ENCODE data around the gene FAM43B.

FAM43B gene

DNA sequence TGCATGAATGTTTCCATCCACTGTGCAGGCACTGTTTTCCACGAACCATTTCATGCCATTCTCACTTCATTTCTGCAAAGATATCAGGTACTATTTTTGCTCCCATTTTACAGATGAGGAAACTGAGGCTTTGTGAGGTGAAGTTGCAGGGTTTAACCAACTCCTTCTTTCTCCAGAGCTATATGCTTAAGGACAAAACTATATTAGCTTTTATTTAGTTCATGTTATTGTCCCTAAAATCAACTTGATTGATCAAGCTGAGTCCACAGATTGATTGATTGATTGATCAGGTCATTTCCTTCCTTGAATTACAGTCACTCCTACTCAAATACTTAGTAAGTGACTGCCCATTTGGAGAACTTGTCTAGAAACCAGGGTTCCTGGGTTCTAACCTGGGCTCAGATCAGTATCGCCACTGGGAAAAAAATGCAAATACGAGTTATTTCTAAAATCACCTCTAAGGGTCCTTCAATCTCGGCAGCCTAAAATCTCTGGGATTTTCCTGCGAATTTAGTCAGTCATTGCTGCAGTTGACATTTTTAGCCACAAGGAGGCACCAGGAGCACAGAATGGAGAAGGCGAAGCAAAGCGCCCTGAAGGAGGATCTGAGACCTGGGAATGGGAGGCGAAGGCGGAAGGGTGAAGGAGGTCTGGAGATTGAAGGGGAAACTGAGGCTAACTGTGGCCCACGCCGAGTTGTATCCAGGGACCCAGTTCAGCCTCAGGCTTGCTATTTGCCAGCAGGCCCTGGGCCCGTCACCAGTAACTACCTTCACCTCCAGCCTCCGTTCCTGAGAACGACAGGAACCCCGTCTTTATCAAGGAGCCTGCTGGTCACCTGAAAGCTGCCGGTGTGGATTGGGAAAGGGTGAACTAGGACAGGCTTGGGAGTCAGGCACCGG lies 30.2 kb upstream of the FAM43B start:
- TF ChIP-seq, protein P1, sequence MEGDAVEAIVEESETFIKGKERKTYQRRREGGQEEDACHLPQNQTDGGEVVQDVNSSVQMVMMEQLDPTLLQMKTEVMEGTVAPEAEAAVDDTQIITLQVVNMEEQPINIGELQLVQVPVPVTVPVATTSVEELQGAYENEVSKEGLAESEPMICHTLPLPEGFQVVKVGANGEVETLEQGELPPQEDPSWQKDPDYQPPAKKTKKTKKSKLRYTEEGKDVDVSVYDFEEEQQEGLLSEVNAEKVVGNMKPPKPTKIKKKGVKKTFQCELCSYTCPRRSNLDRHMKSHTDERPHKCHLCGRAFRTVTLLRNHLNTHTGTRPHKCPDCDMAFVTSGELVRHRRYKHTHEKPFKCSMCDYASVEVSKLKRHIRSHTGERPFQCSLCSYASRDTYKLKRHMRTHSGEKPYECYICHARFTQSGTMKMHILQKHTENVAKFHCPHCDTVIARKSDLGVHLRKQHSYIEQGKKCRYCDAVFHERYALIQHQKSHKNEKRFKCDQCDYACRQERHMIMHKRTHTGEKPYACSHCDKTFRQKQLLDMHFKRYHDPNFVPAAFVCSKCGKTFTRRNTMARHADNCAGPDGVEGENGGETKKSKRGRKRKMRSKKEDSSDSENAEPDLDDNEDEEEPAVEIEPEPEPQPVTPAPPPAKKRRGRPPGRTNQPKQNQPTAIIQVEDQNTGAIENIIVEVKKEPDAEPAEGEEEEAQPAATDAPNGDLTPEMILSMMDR (IDR thresholded peaks at IDR 0.05; ENCODE audit: low read length, missing control alignments) = peak; percentile 93
- DNase-seq (ENCODE audit: low read depth) = peak; percentile 85
- H3K4me3 ChIP-seq (replicated peaks; ENCODE audit: low read depth, low read length) = peak overlapping the region; percentile 17

DNA sequence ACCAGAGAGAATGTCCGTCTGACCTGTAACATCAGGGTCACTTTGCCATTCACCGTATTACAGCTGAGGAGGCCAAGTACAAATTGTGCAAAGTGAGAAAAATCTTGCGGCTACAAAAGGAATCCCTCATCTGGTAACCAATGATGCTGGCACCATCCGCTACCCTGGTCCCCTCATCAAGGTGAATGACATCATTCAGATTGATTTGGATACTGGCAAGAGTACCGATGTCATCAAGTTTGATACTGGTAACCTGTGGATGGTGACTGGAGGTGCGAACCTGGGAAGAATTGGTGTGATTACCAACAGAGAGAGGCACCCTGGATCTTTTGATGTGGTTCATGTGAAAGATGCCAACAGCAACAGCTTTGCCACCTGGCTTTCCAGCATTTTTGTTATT lies 26.1 kb upstream of the FAM43B start:
- no peak overlapping the region for H3K4me3 ChIP-seq (replicated peaks; ENCODE audit: low read depth, low read length)
- TF ChIP-seq, protein P1 (IDR thresholded peaks at IDR 0.05; ENCODE audit: low read length, missing control alignments) = no peak
- DNase-seq (ENCODE audit: low read depth) = no peak

DNA sequence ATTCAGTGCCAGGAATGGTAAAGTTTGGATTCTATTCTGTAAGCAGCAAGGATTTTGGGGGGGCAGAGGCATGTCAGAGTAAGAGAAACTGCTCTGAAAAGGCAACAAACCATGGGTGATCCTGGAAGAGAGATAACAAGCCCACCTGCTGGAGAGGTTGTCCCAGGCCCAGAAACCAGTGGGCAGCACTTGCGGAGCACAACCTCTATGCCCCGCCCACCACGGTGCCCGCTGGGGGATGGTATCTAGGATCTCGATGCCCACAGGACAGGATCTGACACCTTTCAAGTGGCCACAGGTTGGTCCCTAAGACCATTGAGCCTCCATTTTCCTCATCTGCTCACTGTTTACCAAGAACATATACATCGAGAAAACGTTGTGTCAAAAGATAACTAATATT lies 24.2 kb upstream of the FAM43B start:
- TF ChIP-seq, protein P1 (IDR thresholded peaks at IDR 0.05; ENCODE audit: low read length, missing control alignments) = no peak
- no peak for DNase-seq (ENCODE audit: low read depth)
- no peak overlapping the region for H3K4me3 ChIP-seq (replicated peaks; ENCODE audit: low read depth, low read length)

DNA sequence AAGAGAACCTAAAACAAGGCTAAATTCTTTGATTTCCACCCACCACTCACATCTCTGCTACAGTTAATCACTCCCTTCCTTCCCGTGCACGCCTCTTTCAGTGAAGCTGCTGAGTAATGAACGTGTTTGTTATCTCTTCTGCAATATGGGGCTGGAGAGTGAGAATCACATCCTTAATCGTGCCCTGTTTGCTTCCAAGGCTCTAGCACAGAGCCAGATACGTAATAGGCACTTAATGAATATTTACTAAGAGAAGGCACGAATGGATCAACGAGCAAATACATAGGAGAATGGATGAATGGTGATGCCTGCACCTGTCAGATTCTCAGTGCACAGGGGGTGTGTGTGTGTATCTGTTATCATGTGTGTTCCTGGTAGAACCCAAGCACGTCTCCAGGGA lies 22.1 kb upstream of the FAM43B start:
- H3K4me3 ChIP-seq (replicated peaks; ENCODE audit: low read depth, low read length) = no peak overlapping the region
- TF ChIP-seq, protein P1 (IDR thresholded peaks at IDR 0.05; ENCODE audit: low read length, missing control alignments) = no peak

DNA sequence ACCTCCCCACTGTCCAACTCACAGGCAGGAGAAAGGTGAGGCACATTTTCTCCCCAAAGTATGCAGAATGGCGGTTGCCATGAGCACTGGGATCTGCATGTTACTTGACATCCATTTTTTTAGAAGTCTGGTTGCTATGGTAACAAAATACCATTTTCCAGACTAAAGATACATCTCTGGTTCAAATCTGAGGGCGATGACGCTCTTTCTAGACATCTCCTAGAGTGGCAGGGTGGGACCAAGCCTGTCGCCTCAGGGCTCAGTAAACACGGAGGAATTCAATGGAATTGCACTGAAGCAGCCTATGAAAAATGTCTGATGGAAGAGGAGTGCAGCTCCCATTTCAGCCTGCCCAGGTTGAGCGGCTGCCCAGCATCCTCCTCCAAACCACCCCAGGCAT lies 21.5 kb upstream of the FAM43B start:
- no peak for DNase-seq (ENCODE audit: low read depth)
- TF ChIP-seq, protein P1 (IDR thresholded peaks at IDR 0.05; ENCODE audit: low read length, missing control alignments) = no peak
- H3K4me3 ChIP-seq (replicated peaks; ENCODE audit: low read depth, low read length) = no peak overlapping the region

More for the DNA sequence above, 22.1 kb upstream of the FAM43B start:
- no peak for DNase-seq (ENCODE audit: low read depth)

DNA sequence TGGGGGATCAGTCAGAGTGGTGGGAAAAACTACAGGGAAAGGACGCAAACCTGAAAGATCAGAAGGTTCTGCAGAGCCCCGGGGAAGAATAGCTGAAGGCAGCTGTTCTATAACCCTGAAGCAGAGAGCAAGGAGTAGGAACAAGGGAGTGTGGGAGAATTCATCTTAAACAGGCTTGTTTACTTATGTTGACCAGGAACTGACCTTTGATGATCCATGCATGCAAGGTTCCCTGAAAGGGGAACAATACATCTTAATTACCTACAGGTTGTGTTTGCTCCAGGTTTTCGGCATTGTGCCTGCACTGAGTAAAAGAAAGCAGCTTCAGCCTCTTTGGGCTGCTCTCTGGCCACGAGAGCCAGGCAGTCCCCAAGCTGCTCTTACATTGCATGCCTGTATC lies 18.7 kb upstream of the FAM43B start:
- TF ChIP-seq, protein P1 (IDR thresholded peaks at IDR 0.05; ENCODE audit: low read length, missing control alignments) = no peak
- H3K4me3 ChIP-seq (replicated peaks; ENCODE audit: low read depth, low read length) = no peak overlapping the region
- DNase-seq (ENCODE audit: low read depth) = no peak
